CD4-positive, alpha-beta T cell treated with Interleukin-4 for 1 hour (primary cell): ENCODE results near the gene SPATS2.
"Not testable (repeated sequence)": the region's sequence is repeated elsewhere in the genome, so short reads cannot be mapped to it uniquely, and the experiment has no call there.

ENCODE experiments used
- DNase-seq, 2 donors: peaks; one replicate each; pipeline ENCODE4 v3.0.0-alpha.2; 2020 to 2022

The SPATS2 gene

GRCh38 chr12:49367381-49368239, at the start of gene SPATS2:
SPATS2 (plus strand) TSS chr12:49367462; CDS start chr12:49461013, 93,551 bp downstream.
- no peak for DNase-seq

- not testable (repeated sequence) for DNase-seq
These were observed 46.7 kb upstream of the SPATS2 start for GRCh38 chr12:49320411-49321103.

DNA sequence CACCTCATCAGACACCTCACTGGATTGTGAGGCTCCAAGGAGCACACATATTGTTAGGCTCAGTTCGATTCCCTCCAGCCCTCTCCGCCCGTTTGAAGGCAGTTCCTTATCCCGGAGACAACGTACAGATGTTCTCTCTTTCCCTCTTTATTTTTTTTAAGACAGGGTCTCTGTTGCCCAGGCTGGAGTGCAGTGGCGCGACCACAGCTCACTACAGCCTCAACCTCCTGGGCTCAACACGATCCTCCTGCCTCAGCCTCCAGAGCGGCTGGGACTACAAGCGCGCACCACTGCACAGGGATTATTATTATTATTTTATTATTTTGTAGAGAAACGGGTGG, 44.9 kb upstream of the SPATS2 start:
- no peak for DNase-seq

DNA sequence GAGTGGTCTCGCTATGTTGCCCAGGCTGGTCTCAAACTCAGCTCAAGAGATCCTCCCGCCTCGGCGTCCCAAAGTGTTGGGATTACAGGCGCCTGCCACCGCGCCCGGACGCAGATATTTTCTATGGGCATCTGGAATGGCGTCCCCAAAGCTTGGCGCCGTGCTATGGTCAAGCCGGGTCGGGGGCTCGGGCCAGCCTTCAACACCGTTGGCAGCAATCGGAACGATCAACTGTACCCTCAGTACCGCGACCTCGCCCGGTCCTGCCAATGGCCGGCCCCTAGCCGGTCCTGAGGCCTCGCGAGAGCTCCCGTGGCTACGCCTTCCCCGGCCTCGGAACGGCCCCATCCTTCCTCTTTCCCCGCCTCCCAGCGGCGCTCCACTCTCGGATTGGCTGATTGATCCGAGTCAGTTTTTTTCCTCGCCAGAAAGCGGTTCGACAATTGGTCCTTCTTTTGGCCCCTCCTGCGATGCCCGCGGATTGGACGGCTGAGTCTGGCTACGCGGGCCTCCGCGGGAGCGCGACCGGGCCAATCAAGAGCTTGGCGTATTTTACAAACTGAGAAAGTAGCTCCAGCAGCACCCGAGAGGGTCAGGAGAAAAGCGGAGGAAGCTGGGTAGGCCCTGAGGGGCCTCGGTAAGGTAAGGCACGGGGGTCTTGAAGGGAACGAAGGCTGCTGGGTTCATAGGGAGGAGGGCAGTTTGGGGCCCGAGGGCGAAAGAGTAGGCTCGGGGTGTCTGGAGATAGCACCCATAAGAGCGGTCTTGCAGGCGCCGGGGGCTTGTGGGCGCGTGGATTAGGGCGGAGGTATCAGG, 44.3 kb upstream of the SPATS2 start, which contains the start of gene TROAP:
TSS of gene TROAP (plus strand) at position 548 of the 816 bp plus-strand sequence. CDS start 354 bp downstream, outside the sequence.
- DNase-seq: peak; percentile 98 to 99

- no peak for DNase-seq
These were observed 43.7 kb upstream of the SPATS2 start for GRCh38 chr12:49323524-49324097.

- DNase-seq: no peak
These were observed 41.7 kb upstream of the SPATS2 start for GRCh38 chr12:49325606-49326005.

- no peak for DNase-seq
These were observed 39.9 kb upstream of the SPATS2 start for GRCh38 chr12:49327368-49327767.

DNA sequence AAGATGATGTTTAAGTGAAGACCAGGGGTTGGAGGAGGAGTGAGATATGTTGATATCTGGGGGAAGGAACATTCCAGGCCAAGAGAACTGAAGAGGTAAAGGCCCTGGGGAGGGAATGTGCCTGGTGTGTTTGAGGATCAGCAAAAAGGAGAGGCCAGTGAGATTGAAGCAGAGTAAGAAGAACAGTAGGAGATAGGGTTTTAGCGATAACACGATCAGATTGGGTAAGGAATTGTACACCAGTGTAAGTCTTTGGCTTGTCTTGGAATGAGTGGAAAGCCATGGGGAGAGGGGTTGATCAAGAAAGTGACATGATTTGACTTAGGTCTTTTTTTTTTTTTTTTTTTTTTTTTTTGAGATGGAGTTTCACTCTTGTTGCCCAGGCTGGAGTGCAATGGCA, 39.4 kb upstream of the SPATS2 start:
- DNase-seq: no peak

- no peak for DNase-seq
These were observed 38.4 kb upstream of the SPATS2 start for GRCh38 chr12:49328816-49329215.

GRCh38 chr12:49330032-49330619, 37.1 kb upstream of the SPATS2 start:
- no peak for DNase-seq

GRCh38 chr12:49330631-49331379, 36.5 kb upstream of the SPATS2 start:
- DNase-seq: no peak

- no peak for DNase-seq
These were observed 35.7 kb upstream of the SPATS2 start for GRCh38 chr12:49331380-49332222.

DNA sequence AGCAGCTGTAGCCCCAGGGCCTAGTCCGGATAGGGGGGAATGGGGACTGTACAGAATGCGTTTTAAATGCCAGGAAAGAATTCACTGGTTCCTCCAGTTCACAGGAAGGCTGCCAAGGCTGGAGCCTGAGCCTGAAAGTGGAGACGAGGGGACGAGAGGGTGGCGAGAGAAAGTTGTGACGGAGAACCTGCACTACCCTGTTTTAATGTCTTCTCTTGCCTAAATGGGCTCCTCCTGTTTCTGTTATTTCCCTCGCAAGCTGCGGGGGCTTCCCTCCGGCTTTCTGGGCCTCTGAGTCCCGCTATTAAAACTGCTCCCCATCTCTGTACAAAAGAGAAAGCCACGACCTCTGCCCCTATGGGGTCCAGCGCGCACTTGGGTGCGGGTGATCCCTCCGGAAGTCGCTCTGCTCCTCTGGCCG, 34.8 kb upstream of the SPATS2 start:
- no peak for DNase-seq

- DNase-seq: no peak
These were observed 34.3 kb upstream of the SPATS2 start for GRCh38 chr12:49332891-49333371.

DNA sequence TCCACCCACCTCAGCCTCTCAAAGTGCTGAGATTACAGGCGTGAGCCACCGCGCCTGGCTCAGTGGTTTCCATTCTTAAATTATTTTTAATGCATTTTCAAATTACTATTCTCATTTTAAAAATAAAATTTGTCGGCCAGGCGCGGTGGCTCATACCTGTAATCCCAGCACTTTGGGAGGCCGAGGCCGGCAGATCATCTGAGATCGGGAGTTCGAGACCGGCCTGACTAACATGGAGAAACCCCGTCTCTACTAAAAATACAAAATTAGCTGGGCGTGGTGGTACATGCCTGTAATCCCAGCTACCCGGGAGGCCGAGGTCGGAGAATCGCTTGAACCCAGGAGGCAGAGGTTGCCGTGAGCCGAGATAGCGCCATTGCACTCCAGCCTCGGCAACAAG, 33.5 kb upstream of the SPATS2 start:
- DNase-seq: not testable (repeated sequence)

GRCh38 chr12:49334226-49334625, 33.0 kb upstream of the SPATS2 start:
- DNase-seq: no peak

DNA sequence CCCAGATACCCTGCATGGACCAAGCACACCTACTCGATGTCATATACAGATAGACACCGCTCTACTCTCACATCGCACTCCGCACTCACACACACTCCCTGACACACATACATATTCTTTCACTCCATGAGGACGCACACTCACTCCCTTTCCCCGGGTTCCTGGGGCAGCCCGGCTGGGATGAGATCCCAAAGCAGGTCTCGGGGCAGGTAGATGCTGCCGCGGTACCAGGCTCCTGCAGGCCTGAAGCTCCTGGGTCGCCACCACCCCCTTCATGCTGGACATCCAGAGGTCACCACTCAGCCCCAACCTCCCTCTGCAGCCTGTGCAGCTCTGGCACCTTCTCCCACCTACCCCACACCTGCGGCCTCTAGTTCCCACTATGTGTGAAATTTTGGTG, 32.6 kb upstream of the SPATS2 start:
- no peak for DNase-seq

DNA sequence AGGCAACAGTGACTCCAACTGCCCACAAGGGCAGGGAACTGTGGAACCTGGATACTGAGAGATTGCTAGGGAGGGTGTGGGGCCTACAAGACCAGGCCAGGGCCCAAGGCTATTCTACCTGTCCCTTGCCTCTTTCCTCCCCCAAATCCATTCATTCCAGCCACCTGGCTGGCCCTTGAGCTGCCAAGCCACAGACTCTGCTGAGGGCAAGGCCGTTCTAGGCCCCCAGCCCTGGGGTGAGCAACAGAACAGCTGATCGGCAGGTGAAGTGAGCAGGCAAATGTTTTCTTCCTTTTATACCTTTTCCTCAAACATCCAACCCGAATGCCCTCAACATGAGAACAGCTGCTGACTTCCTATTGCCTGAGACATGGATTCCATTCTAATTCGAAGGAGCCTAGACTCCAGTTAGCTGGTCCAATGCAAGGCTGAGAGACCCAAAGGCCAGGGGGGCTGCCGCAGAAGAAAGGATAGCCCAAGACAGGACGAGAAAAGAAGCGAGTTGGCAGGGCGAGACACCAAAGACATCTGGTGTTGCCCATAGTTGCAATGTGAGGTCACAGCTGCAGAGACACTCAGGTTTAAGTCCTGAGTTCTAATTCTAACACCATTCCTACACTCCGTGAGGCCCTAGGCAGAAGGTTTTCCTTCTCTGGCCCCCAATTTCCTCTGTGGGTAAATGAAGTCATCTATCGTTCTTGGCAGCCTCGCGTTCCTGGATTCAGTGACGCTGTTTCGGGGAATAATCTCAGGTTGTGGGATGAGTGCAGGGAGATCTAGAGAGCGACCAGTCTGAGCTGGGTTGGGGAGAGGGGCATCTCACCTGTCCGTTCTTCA, 31.9 kb upstream of the SPATS2 start:
- no peak for DNase-seq

DNA sequence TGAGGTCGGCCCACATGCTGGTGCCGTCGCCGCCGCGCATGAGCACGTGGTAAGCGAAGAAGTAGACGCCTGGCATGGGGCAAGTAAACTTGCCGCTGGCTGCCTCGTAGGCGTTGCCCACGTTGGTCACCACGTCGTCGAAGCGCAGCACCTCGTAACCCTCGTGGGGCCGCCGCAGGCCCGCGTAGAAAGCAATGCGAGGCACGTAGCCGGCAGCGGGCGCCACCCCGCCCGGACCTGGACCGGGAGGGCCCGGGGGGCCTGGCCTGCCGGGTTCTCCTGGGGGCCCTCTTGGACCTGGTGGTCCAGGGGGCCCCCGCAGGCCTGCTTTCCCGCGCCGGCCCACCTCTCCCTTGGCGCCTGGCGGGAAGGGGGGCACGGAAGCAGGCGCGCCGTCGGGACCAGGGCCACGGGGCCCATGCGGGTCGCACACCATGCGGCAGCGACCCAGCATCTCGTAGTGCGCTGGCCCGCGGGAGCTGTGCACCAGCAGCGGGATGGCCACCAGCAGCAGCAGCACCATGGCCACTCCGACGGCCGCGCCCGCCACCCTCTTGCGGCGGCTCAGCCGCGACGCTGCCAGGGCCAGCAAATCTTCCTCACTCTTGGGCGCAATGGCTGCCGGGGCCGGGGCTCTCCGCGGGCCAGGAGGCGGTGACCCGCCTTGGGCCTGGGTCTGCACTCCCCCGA, 31.2 kb upstream of the SPATS2 start:
- DNase-seq: no peak
